Left renal cortex interstitium (tissue), 4 donors: ENCODE measurements around the gene RENBP. TPM values are rescaled to one million over a fixed set of nuclear protein-coding genes. Genes with fewer than 3 reads are reported as not detected.

Experiments
- DNase-seq, 4 donors: peaks; one replicate each; pipeline ENCODE4 v3.0.0-alpha.2; 2013; ENCODE audit warnings: low read depth in 4 of 4, low spot score in 2 of 4, missing footprints in 1 of 4
- polyA plus RNA-seq, 4 donors: library from polyadenylated mRNA; unstranded; fragments of 120-200 nt; gene quantifications; one replicate each; pipeline ENCODE4 v1.2.1, GENCODE V29; 2013; ENCODE audit not compliant: insufficient read length in 4 of 4

RENBP gene
- polyA plus RNA-seq, 4 donors: 19.4 to 24.3 (median 21.5) TPM

- DNase-seq: no peak
Observed at GRCh38 chrX:153922932-153923857, 21.2 kb downstream of the RENBP start.

GRCh38 chrX:153921511-153922446 lies 22.7 kb downstream of the RENBP start:
- no peak for DNase-seq

DNA sequence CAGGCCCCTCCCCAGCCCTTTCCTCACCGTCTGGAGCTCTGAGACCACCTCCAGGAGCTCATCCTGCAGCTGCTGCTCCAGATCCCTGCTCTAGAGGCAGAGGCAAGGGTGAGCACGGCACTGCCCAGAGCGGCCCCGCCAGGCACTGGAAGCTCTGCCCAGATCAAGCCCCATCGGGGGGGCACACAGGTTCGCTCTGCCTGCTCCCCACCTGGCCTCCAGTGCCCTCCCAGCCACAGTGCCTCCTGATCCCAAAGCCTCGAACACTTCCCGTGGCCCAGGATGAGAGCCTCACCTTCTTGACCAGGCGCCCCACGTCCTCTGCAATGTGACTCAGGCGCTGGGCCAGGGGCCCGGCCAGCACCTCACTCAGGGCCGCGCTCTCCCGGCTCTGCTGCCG lies 23.4 kb downstream of the RENBP start:
- no peak for DNase-seq

DNA sequence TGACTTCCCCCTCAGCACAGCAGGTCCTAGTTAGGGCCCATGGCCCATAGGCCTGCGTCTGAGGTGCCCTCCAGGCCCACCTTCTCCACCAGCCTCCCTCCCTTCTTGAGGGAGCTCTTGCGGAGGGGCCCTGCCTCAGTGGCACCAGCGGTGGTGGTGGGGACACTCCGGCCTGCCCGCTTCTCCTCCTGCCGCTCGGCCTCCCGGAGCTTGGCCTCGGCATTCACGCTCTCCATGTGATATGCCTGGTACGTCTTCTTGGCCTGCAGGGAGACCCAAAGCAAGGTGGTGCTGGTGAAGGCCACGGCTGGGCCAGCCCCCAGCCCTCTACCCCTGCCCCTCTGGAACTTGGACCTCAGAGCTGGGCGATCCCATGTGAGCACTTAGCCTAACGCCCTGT lies 23.9 kb downstream of the RENBP start:
- DNase-seq: no peak

DNA sequence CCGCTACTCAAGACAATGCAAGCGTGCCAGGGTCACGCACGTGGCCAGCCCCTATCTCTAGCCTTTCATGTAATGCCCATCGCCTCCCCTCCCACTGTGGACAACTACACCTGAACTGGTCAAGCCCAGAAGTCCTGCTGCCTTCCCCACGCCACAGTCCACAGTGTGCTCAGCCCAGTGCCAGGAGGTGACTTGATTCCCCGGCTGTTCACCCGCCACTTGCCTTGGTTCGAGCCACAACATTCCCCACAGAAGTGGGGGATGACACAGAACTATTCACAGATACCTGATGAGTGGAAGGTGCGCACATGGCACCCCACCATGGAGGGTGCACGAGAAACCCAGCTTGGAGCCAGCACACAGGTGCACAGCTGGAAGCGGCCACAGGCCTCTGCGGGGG lies 25.2 kb downstream of the RENBP start:
- DNase-seq: no peak

DNA sequence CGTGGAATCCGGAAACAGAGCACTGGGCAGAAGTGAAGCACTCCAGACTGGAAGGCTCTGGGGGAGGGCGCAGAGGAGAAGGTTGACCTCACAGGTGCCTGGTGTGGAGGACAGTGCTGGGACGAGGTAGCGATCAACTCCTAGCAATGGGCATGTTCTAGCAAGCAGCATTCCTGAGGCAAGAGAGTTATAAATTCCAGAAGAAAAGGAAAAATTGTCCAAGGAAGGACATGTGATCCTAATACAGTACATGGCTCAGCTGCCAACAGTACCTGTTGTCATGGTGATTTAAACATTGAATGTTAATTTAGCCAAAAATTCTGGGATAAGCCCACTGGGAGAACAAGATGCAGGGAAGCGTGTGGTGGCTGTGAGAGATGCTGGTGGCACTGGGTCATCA lies 26.6 kb downstream of the RENBP start:
- DNase-seq: no peak

DNA sequence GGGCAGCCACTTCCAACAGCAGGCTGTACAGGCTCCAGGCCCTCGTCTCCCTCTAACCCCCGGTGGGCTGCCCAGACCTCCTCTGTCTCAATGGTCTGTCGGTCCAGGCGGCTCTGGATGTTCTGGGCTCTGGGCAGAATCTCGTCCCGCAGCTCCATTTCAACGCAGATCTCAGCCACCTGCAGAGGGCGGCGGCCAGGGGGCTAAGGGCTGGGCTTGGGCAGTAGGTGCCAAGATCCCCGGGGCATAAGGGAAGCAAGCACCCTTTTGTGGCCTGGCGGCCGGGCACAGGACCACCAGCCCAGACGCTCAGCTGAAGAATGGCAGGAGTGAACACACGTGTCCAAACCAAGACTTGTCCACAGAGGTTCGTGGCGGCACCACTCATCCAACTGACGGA lies 30.7 kb downstream of the RENBP start:
- no peak for DNase-seq

DNA sequence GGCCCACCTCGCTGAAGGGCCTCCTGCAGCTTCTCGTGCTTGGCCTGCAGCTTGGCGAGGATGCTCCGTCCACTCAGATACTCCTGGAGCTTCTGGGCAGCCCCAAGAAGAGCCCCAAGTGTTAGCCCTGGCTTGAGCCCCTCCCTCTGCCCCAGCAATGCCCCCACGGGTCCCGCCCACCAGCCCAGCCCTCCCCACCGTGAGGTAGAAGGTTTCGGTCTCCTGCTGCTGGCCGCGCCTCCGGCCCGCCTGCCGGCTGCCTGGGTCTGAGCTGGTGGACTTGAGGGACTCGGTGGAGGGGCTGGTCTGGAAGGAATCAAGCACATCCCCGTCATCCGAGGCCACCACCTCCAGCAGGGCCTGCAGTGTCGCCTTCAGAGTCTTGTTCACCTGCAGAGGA lies 31.2 kb downstream of the RENBP start:
- DNase-seq: no peak

DNA sequence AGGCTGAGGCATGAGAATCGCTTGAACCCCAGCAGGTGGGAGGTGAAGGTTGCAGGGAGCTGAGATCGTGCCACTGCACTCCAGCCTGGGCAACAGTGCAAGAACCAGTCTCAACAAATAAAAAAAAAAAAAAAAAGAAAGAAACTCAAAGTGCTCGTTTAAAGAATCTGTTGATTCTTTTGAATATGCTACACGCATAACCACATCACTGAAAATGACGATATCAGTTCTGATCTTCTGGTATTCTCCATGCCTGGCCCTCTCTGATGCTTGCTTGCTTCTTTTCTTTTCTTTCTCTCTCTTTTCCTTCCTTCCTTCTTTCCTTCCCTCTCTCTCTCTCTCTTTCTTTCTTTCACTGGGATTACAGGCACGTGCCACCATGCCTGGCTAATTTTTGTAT lies 32.6 kb downstream of the RENBP start:
- DNase-seq: no peak

DNA sequence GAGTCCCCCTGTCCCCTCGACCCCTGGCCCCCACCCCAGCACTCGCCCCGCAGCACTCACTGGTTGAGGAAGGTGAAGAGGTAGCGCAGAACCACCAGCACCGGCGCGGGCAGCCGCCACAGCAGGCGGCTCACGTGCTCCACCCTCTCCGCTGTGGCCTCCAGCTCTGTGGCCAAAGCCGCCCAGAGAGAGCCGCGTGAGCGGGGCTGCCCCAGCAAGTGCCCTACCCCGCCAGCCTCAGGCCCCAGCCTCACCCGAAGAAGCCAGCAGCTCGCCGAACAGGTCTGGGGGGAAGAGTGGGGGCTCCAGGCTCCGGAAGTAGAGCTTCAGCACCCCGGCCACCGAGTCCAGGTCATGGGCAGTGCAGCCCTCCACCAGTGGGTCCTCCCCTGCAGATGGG lies 34.0 kb downstream of the RENBP start:
- no peak for DNase-seq

DNA sequence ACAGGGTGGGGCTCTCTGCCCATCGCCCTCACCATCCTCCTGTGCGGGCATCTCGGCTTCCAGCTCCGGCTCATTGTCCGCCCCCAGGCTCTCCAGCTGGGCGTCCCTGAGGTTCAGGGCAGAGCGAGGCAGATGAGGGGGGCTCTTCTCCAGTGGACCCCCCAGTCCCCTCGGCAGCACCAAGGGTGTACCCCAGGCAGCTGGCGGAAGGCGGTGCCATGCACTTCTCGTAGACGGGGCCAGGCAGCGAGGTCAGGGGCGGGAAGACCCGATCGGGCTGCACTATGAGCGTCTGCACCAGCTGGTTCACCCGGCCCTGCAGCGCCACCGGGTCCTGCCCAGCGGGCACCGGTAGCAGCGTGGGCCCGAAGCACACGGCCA lies 34.5 kb downstream of the RENBP start:
- no peak for DNase-seq

DNA sequence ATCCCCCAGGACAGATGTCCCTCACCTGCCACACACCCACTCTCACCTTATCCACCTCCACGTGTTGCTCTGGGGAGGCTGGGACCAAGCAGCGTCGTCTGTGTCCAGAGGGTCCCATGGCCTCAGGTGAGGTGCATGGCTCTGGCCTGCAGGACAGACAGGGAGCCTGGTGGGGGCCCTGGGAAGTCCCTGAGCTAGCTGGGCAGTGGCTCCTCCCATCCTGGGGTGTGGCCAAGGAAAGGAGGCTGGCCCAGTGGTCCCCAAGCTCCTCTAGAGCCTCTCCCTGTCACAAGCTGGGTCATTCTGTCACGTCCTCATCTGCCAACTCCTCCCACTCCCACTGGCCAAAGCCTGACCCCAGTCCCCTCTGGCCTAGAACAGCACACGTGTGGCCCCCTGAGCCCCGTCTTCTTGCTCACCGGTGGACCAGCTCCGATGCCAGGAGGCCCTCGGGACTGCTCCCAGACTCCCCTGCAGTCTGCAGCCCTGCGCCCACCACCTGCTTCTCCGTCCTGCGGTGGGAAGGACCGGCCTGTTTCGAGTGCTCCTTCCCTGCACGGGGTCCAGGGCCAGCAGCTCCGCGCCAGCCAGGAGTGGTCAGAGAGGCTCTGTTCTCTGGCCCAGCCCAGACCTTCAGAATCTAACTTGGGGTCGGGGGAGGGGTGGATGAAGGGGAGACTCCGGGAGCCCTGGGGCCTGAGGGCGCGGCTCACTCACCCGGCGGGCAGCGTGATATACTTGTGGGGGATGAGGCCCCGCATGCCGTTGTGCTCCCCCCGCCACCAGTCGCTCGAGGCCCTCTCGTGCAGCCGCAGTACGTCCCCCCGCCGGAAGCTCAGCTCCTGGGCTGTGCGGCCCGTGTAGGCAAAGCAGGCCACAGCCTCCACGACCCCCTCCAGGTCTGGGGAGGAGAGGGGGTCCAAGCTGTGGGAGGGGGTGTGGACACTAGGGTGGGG lies 35.1 kb downstream of the RENBP start:
- no peak for DNase-seq

DNA sequence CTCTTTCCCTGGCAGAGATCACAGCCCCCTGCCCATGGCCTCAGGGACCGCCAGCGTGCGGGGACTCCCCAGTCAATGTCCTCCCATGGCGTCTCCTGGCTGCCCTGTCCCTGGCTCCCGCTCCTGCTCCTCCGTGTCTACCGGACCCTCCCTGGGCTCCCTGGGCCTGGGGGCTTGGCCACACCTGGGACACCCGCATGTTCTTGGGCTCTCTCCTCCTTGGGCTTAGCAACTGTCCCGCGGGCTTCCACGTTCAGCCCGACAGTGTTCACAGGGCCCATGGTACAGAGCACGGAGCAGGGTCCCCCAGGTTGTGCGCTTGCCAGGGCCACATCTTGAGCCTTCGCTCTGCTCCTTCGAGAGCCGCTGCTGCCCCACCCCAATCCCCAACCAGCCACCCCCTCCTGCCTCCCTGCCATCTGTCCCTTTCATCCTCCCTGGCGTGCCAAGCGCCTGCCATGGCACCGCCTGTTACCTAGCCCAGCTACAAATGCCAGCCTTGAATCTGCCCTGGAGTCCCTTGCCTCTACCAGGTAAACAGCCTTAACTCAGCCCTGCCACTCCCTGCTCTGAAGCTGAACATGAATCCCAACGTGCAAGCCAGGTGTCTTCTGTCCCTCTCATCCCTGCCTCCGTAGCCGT lies 36.1 kb downstream of the RENBP start:
- DNase-seq: no peak

DNA sequence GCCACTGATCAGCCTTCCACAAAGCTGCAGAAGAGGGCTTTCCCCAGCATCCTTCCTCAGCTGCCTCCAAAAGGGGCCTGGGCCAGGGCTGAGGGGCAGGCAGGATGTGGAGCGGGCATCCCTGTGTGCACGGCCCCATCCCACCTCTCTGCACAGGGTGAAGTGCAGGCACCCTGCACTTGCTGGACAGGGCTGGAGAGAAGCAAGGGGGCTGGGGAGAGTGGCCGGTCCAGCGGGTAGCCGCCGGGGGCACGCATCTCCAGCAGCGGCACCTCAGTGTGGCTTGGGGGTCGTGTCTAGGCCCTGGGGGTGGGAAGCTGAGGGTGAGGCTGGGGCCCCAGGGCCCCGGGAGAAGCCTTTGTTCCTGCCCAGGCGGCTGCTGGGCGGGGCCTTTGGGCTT lies 37.0 kb downstream of the RENBP start:
- DNase-seq: no peak

DNA sequence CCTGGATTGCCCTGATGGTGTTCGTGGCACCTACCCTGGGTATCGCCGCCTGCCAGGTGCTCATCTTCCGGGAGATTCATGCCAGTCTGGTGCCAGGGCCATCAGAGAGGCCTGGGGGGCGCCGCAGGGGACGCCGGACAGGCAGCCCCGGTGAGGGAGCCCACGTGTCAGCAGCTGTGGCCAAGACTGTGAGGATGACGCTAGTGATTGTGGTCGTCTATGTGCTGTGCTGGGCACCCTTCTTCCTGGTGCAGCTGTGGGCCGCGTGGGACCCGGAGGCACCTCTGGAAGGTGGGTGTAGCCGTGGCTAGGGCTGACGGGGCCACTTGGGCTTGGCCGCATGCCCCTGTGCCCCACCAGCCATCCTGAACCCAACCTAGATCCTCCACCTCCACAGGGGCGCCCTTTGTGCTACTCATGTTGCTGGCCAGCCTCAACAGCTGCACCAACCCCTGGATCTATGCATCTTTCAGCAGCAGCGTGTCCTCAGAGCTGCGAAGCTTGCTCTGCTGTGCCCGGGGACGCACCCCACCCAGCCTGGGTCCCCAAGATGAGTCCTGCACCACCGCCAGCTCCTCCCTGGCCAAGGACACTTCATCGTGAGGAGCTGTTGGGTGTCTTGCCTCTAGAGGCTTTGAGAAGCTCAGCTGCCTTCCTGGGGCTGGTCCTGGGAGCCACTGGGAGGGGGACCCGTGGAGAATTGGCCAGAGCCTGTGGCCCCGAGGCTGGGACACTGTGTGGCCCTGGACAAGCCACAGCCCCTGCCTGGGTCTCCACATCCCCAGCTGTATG lies 38.1 kb downstream of the RENBP start:
- no peak for DNase-seq

GRCh38 chrX:153905481-153906095 lies 38.9 kb downstream of the RENBP start:
- DNase-seq: no peak

DNA sequence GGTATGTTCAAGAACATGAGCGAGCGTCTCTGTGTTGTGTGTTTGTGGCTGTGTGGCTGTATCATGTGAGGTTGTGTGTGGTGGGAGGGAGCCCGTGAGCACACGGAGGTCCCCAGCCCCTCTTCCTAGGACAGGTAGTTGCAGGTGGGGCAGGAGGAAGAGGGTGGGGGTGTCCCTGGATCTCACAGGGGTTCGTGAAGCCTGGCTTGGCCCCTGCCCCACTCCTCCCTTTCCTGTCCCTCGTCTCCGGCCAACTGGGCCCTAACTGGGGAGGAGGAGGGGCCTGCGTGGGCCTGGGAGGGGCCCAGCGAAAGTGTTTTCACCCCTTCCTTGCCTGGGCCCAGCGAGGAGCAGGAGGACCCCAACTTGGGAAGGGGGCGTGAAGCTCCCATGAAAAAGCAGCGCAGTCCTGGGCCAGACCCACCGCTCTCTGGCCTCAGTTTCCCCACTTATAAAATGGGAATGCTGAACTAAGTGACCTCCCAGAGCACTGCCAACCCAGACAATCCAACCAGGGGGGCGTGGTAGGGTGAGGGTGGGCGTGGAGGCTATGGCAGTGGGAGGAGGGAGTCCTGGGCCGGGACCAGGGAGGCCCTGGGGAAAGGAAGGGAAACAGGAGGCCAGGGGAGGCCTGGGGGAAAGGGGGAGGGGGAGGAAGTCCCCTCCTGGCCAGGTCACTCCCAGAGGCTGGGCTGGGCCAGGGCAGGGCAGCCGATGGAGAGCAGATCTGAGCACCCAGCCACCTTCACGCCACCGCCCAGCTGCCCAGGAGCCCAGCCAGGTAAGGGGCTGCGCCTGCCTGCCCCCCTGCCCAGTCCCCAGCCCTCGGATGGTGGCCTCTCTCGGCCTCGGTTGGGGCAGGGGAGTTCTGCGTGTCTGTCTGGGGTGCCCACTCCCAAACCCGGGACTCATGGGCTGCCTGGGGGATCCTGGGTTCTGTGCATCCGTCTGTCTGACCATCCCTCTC lies 40.2 kb downstream of the RENBP start, which contains the start of gene AVPR2:
TSS of gene AVPR2 (plus strand) at position 683 of the 967 bp plus-strand sequence. CDS start 473 bp downstream, outside the sequence.
- DNase-seq: no peak
